ENCODE results near the gene KPNA6.

KPNA6 gene

GRCh38 chr1:32221581-32221979 lies 113.7 kb downstream of the KPNA6 start:
- no peak for DNase-seq

- DNase-seq: peak; percentile 93
Observed at GRCh38 chr1:32221980-32222755, 114.3 kb downstream of the KPNA6 start, which contains the start of the genes EIF3I and TMEM234. Gene EIF3I, plus strand, starts transcription at chr1:32222407. Its CDS starts 35 bp downstream, at chr1:32222442. Gene TMEM234, minus strand, starts transcription at chr1:32222353. Its CDS starts 31 bp downstream, at chr1:32222322.

GRCh38 chr1:32223683-32224082 lies 115.8 kb downstream of the KPNA6 start:
- DNase-seq: no peak

GRCh38 chr1:32224285-32224684 lies 116.4 kb downstream of the KPNA6 start:
- no peak for DNase-seq

All from CD4-positive, alpha-beta T cell treated with Interleukin-12 subunit alpha and Interleukin-12 subunit beta, for 1 hour (primary cell).